22Rv1 (cell line): ENCODE data around the gene IQSEC1.

Experiments used
- ZFX ChIP-seq: fragments of 450-650 bp; IDR thresholded peaks from 2 replicates; pipeline ENCODE4 v1.6.1; 2017; ENCODE audit warnings: antibody characterized with exemption, borderline replicate concordance
- TF ChIP-seq, protein P1 (sequence below): fragments of 450-650 bp; IDR thresholded peaks from 2 replicates; pipeline ENCODE4 v1.5.1; 2017; ENCODE audit warnings: mild to moderate bottlenecking

GRCh38 chr3:12886106-12886679 lies 187.0 kb downstream of the IQSEC1 start:
- TF ChIP-seq, protein P1, sequence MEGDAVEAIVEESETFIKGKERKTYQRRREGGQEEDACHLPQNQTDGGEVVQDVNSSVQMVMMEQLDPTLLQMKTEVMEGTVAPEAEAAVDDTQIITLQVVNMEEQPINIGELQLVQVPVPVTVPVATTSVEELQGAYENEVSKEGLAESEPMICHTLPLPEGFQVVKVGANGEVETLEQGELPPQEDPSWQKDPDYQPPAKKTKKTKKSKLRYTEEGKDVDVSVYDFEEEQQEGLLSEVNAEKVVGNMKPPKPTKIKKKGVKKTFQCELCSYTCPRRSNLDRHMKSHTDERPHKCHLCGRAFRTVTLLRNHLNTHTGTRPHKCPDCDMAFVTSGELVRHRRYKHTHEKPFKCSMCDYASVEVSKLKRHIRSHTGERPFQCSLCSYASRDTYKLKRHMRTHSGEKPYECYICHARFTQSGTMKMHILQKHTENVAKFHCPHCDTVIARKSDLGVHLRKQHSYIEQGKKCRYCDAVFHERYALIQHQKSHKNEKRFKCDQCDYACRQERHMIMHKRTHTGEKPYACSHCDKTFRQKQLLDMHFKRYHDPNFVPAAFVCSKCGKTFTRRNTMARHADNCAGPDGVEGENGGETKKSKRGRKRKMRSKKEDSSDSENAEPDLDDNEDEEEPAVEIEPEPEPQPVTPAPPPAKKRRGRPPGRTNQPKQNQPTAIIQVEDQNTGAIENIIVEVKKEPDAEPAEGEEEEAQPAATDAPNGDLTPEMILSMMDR = no peak
- TF ChIP-seq ZFX = no peak
